Suprapubic skin (tissue), 3 donors: ENCODE data around the gene EBP.

Source experiments
- CTCF ChIP-seq, 2 donors: fragments of 200-600 bp in 1 of 2; fragments of 450-650 bp in 1 of 2; sonication (generic) in 1 of 2; IDR thresholded peaks; one replicate each; pipeline ENCODE4 v1.5.1; 2016 to 2019; ENCODE audit warnings: antibody characterized with exemption in 2 of 2, mild to moderate bottlenecking in 1 of 2, moderate library complexity in 1 of 2
- EP300 ChIP-seq: sonication (generic); formaldehyde crosslinking; IDR thresholded peaks from one replicate; pipeline ENCODE4 v1.6.1; 2017; ENCODE audit warnings: antibody characterized with exemption

- TF ChIP-seq CTCF (IDR thresholded peaks at IDR 0.05) (no peak), EP300 (no peak)
These were observed 38.0 kb downstream of the EBP start for GRCh38 chrX:48559636-48560035.
